HepG2 (cell line): ENCODE measurements around the gene KLHL8. TPM values are rescaled to one million over a fixed set of nuclear protein-coding genes. Genes with fewer than 3 reads are reported as not detected.

Experiments used
- ARHGAP35 ChIP-seq: sonication (generic); formaldehyde crosslinking; IDR thresholded peaks from 2 replicates; pipeline ENCODE4 v1.9.0; 2022; ENCODE audit warnings: mild to moderate bottlenecking, inconsistent platforms, moderate library complexity, missing genetic modification reagents, borderline replicate concordance
- ETV5 ChIP-seq: IDR thresholded peaks from 2 replicates; pipeline ENCODE4 v1.6.1; 2018; ENCODE audit warnings: missing biosample characterization, missing genetic modification reagents, inconsistent platforms, borderline replicate concordance
- GPN1 ChIP-seq: sonication (generic); formaldehyde crosslinking; IDR thresholded peaks from 2 replicates; pipeline ENCODE4 v1.5.1; 2020; ENCODE audit warnings: missing genetic modification reagents, borderline replicate concordance
- MAFK ChIP-seq, 2 experiments: IDR thresholded peaks in 1 of 2; conservative IDR thresholded peaks in 1 of 2; 2 replicates each; pipeline ENCODE4 v1.6.1; 2011; ENCODE audit warnings: improper control_type of control experiment in 2 of 2, low read length in 2 of 2
- SMC3 ChIP-seq: IDR thresholded peaks from 2 replicates; pipeline ENCODE4 v1.6.1; 2011; ENCODE audit warnings: low read length, improper control_type of control experiment
- TCF7L2 ChIP-seq: IDR thresholded peaks from 2 replicates; pipeline ENCODE4 v1.6.1; 2011; ENCODE audit warnings: mild to moderate bottlenecking, low read depth, low read length, moderate library complexity
- THAP9 ChIP-seq: sonication (generic); formaldehyde crosslinking; IDR thresholded peaks from 2 replicates; pipeline ENCODE4; 2020; ENCODE audit warnings: missing genetic modification reagents, mild to moderate bottlenecking, borderline replicate concordance
- YY1 ChIP-seq: IDR thresholded peaks from 2 replicates; pipeline ENCODE4 v1.6.1; 2011; ENCODE audit warnings: low read length, low read depth, moderate library complexity, mild to moderate bottlenecking; ENCODE audit not compliant: insufficient read depth, insufficient replicate concordance
- ZBTB25 ChIP-seq: IDR thresholded peaks from 2 replicates; pipeline ENCODE4 v1.6.1; 2018; ENCODE audit warnings: missing genetic modification reagents
- ZNF180 ChIP-seq: sonication (generic); formaldehyde crosslinking; IDR thresholded peaks from 2 replicates; pipeline ENCODE4 v1.4.0; 2020; ENCODE audit warnings: low read depth, missing genetic modification reagents, borderline replicate concordance
- ZNF281 ChIP-seq: sonication (generic); formaldehyde crosslinking; IDR thresholded peaks from 2 replicates; pipeline ENCODE4 v1.4.0; 2020; ENCODE audit warnings: missing genetic modification reagents, borderline replicate concordance
- ZNF282 ChIP-seq: fragments of 450-650 bp; IDR thresholded peaks from 2 replicates; pipeline ENCODE4 v1.6.1; 2018; ENCODE audit not compliant: partially characterized antibody
- ZNF570 ChIP-seq: sonication (generic); formaldehyde crosslinking; IDR thresholded peaks from 2 replicates; pipeline ENCODE4 v1.4.0; 2020; ENCODE audit warnings: mild to moderate bottlenecking, missing genetic modification reagents, borderline replicate concordance
- ZNF629 ChIP-seq: sonication (generic); formaldehyde crosslinking; conservative IDR thresholded peaks from 2 replicates; pipeline ENCODE4 v1.5.0; 2020; ENCODE audit warnings: missing genetic modification reagents
- ZNF639 ChIP-seq: conservative IDR thresholded peaks from 2 replicates; pipeline ENCODE4 v1.6.1; 2018; ENCODE audit warnings: missing genetic modification reagents
- ZNF737 ChIP-seq: sonication (generic); formaldehyde crosslinking; IDR thresholded peaks from 2 replicates; pipeline ENCODE4 v1.5.0; 2020; ENCODE audit warnings: missing genetic modification reagents, mild to moderate bottlenecking, borderline replicate concordance
- ZNF784 ChIP-seq: sonication (generic); formaldehyde crosslinking; IDR thresholded peaks from 2 replicates; pipeline ENCODE4 v1.5.1; 2020; ENCODE audit warnings: missing genetic modification reagents, mild to moderate bottlenecking, borderline replicate concordance
- polyA plus RNA-seq, 8 experiments: library from polyadenylated mRNA; depleted of rRNA in 3 of 8; stranded (reverse) in 7 of 8; unstranded in 1 of 8; fragments of >200 nt; fragmentation: Illumina TruSeq in 4 of 8; extraction: Trizol in 4 of 8; gene quantifications; 2 replicates each; pipeline versions ENCODE4 v1.2.1 to v1.2.3, GENCODE V29; 2011 to 2016; ENCODE audit warnings: low read depth in 4 of 8, missing spikeins in 1 of 8, mixed read lengths in 1 of 8; ENCODE audit not compliant: insufficient read depth in 1 of 8
- total RNA-seq, 5 experiments: library from RNA; depleted of rRNA; stranded (reverse); fragments of >200 nt; fragmentation: Illumina TruSeq; extraction: Trizol; gene quantifications; 2 replicates each; pipeline ENCODE4 v1.2.3, GENCODE V29; 2016; ENCODE audit warnings: low read depth in 1 of 5
- TF ChIP-seq, protein P1 (sequence below): sonication (generic); formaldehyde crosslinking; IDR thresholded peaks from 2 replicates; pipeline ENCODE4 v1.8.0; 2023; ENCODE audit warnings: mild to moderate bottlenecking, missing genetic modification reagents

The KLHL8 gene
- total and polyA plus RNA-seq, 2 of the 13 experiments (the other 11 are each of a cell fraction or from before 2014, with no cell fraction given): 2.8 to 11.7 TPM

DNA sequence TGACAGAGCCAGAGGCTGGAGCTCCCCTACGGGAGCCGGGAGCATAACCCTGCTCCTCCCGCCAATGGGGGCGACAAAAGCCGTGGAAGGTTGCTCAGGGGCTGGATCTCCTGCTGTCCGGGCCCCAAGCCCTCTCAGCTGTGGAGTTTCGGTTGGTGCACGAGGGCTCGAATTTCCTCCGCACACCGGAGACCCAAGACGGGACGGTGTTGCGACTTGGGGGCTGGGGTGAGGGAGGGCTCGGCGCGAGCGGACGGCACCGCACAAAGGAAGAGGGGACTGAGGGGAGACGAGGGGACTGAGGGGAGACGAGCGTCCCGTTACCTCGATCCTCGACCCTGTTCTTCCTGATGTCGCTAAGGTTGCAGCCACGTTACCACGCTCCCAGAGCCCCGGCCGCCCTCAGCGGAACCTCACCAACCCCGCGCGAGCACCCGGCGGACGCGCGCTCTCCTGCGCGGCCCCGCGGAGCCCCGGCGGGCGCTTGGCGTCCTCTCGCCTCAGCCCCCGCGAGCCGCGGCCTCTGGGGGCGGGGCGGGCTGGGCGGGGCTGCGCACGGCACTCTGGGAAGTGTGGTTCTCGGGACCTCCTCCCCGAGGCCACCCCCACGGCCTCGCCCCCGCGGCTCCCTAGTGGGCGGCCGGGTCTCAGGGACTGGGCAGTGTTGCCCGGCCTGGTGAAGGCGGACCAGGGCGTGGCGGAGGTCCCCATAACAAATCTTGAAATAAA is at the start of gene KLHL8 (continued):
- no peak for TF ChIP-seq TCF7L2
- TF ChIP-seq ETV5 (CRISPR knock-in tag): no peak
- peak; percentile 40 for TF ChIP-seq YY1
- no peak for TF ChIP-seq SMC3
- peak; percentile 19; the same call in 1 of the 2 replicates for TF ChIP-seq ZNF281 (CRISPR knock-in tag)
- TF ChIP-seq ZNF784 (CRISPR knock-in tag): no peak; the same call in 1 of the 2 replicates
- TF ChIP-seq THAP9: no peak
- TF ChIP-seq, protein P1, sequence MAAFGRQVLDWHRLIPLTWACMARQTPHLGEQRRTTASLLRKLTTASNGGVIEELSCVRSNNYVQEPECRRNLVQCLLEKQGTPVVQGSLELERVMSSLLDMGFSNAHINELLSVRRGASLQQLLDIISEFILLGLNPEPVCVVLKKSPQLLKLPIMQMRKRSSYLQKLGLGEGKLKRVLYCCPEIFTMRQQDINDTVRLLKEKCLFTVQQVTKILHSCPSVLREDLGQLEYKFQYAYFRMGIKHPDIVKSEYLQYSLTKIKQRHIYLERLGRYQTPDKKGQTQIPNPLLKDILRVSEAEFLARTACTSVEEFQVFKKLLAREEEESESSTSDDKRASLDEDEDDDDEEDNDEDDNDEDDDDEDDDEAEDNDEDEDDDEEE (CRISPR knock-in tag): peak; percentile 93; the same call in 1 of the 2 replicates
- no peak for TF ChIP-seq MAFK (conservative IDR thresholded peaks at IDR 0.05 in 1 of 2, IDR thresholded peaks at IDR 0.05 in 1 of 2; ENCODE audit: low read length in 2 of 2)
- TF ChIP-seq GPN1 (CRISPR knock-in tag): 0 out of 2 replicates have a peak, but pooled peaks have one; percentile 53
- no peak for TF ChIP-seq ZNF639 (CRISPR knock-in tag)
- no peak for TF ChIP-seq ARHGAP35 (CRISPR knock-in tag)
- no peak for TF ChIP-seq ZNF737
- no peak for TF ChIP-seq ZNF570
- TF ChIP-seq ZNF629 (CRISPR knock-in tag): no peak
- TF ChIP-seq ZBTB25 (CRISPR knock-in tag): 0 out of 2 replicates have a peak, but pooled peaks have one; percentile 19
- no peak for TF ChIP-seq ZNF180
- no peak for TF ChIP-seq ZNF282
